ENCODE measurements around the gene MCC. TPM values are rescaled to one million over a fixed set of nuclear protein-coding genes. Genes with fewer than 3 reads are reported as not detected.

Gene MCC
- total RNA-seq, 1 donor from 2014 or later: 2.5 TPM

DNA sequence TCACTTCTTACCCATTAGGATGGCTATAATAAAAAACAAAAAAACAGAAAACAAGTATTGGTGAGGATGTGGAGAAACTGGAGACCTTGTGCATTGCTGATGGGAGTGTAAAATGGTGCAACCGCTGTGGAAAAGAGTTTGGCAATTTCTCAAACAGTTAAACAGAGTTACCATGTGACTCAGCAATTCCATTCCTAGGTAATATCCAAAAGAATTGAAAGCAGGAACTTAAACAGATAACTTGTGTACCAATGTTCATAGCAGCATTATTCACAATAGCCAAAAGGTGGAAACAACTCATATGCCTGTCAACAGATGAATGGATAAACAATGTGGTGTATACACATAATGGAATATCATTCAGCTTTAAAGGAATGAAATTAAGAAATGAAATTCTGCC, 482.8 kb downstream of the MCC start:
- Histone ChIP-seq H4K20me1 (ENCODE audit: low read depth) (peaks cover 4% of the 10 kb centered on the region), H3K9ac (no peak overlapping the region), H3K79me2 (ENCODE audit: low read depth) (peaks cover 7% of the 10 kb centered on the region), H3K27me3 (no peaks in the 10 kb centered on the region), H3K36me3 (peaks cover 27% of the 10 kb centered on the region), H3K27ac (no peak overlapping the region), H2AFZ (replicated peaks) (no peak overlapping the region), H3K4me2 (no peak overlapping the region), H3F3A (ENCODE audit: low read depth) (no peaks in the 10 kb centered on the region), H3K9me3 (ENCODE audit: low read depth) (no peaks in the 10 kb centered on the region), H3K4me1 (no peaks in the 10 kb centered on the region), H3K4me3 (no peak overlapping the region)
- Mint-ChIP-seq H3K9me3 (no peaks in the 10 kb centered on the region), H3K4me3 (no peak overlapping the region), H3K36me3 (peaks cover 34% of the 10 kb centered on the region), H3K27me3 (ENCODE audit: insufficient read depth, low read depth) (no peaks in the 10 kb centered on the region), H3K4me1 (no peaks in the 10 kb centered on the region), H3K27ac (no peak overlapping the region)
- no peak for TF ChIP-seq EZH2phosphoT487 (IDR thresholded peaks at IDR 0.05)
- TF ChIP-seq, protein P1, sequence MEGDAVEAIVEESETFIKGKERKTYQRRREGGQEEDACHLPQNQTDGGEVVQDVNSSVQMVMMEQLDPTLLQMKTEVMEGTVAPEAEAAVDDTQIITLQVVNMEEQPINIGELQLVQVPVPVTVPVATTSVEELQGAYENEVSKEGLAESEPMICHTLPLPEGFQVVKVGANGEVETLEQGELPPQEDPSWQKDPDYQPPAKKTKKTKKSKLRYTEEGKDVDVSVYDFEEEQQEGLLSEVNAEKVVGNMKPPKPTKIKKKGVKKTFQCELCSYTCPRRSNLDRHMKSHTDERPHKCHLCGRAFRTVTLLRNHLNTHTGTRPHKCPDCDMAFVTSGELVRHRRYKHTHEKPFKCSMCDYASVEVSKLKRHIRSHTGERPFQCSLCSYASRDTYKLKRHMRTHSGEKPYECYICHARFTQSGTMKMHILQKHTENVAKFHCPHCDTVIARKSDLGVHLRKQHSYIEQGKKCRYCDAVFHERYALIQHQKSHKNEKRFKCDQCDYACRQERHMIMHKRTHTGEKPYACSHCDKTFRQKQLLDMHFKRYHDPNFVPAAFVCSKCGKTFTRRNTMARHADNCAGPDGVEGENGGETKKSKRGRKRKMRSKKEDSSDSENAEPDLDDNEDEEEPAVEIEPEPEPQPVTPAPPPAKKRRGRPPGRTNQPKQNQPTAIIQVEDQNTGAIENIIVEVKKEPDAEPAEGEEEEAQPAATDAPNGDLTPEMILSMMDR (IDR thresholded peaks at IDR 0.05): no peak
- TF ChIP-seq EZH2 (IDR thresholded peaks at IDR 0.05): no peak
- no peak for DNase-seq (ENCODE audit: low spot score)

DNA sequence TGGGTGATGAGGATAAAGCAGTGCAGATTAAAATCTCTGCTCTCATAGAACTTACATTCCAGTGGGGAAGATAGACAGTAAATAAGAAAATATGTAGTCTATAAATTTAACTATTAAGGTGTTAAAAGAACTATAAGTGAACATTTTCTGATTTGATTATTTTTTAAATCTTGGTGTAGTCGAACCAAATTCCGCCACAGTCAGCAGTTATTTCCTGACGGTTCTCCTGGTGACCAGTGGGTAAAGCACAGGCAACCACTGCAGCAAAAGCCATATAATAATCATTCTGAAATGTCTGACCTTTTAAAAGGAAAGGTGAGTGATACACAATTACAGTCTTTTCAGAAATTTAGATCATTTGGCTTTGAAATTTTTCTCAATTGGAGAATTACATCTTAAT, 484.5 kb downstream of the MCC start:
- Mint-ChIP-seq H3K27me3 (ENCODE audit: insufficient read depth, low read depth) (no peaks in the 10 kb centered on the region), H3K27ac (no peak overlapping the region), H3K9me3 (no peaks in the 10 kb centered on the region), H3K4me1 (no peaks in the 10 kb centered on the region), H3K36me3 (peaks cover 34% of the 10 kb centered on the region), H3K4me3 (no peak overlapping the region)
- Histone ChIP-seq H3F3A (ENCODE audit: low read depth) (no peaks in the 10 kb centered on the region), H3K4me1 (no peaks in the 10 kb centered on the region), H3K9ac (no peak overlapping the region), H3K4me2 (no peak overlapping the region), H3K36me3 (peaks cover 16% of the 10 kb centered on the region), H3K79me2 (ENCODE audit: low read depth) (peaks cover 22% of the 10 kb centered on the region), H3K27me3 (no peaks in the 10 kb centered on the region), H3K9me3 (ENCODE audit: low read depth) (no peaks in the 10 kb centered on the region), H3K4me3 (no peak overlapping the region), H3K27ac (no peak overlapping the region), H2AFZ (replicated peaks) (no peak overlapping the region), H4K20me1 (ENCODE audit: low read depth) (peaks cover 5% of the 10 kb centered on the region)
- TF ChIP-seq EZH2phosphoT487 (IDR thresholded peaks at IDR 0.05): no peak
- TF ChIP-seq, protein P1 (IDR thresholded peaks at IDR 0.05): no peak
- no peak for TF ChIP-seq EZH2 (IDR thresholded peaks at IDR 0.05)
- DNase-seq (ENCODE audit: low spot score): no peak

DNA sequence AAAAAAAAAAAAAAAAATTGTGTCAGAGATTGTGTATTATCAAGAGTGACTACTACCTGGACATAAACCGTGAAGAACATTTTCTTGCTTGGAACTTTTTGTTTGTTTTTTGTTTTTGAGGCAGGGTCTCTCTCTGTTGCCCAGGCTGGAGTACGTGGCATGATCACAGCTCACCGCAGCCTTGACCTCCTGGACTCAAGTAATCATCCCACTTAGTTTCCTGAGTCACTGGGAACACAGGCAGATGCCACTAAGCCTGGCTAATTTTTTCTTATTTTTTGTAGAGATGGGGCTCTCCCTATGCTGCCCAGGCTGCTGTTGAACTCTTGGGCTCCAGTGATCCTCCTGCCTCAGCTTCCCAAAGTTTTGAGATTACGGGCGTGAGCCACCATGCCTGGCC, 485.8 kb downstream of the MCC start:
- Histone ChIP-seq H3K27me3 (no peaks in the 10 kb centered on the region), H3K79me2 (ENCODE audit: low read depth) (peaks cover 36% of the 10 kb centered on the region), H3K9me3 (ENCODE audit: low read depth) (no peaks in the 10 kb centered on the region), H3K4me3 (no peak overlapping the region), H3K9ac (no peak overlapping the region), H3K27ac (no peak overlapping the region), H3K4me2 (no peak overlapping the region), H2AFZ (replicated peaks) (no peak overlapping the region), H3K4me1 (no peaks in the 10 kb centered on the region), H3F3A (ENCODE audit: low read depth) (no peaks in the 10 kb centered on the region), H3K36me3 (peaks cover 18% of the 10 kb centered on the region), H4K20me1 (ENCODE audit: low read depth) (peaks cover 17% of the 10 kb centered on the region)
- Mint-ChIP-seq H3K27me3 (ENCODE audit: insufficient read depth, low read depth) (no peaks in the 10 kb centered on the region), H3K36me3 (peaks cover 29% of the 10 kb centered on the region), H3K4me3 (no peak overlapping the region), H3K27ac (no peak overlapping the region), H3K4me1 (no peaks in the 10 kb centered on the region), H3K9me3 (no peaks in the 10 kb centered on the region)
- no peak for TF ChIP-seq EZH2 (IDR thresholded peaks at IDR 0.05)
- no peak for DNase-seq (ENCODE audit: low spot score)

DNA sequence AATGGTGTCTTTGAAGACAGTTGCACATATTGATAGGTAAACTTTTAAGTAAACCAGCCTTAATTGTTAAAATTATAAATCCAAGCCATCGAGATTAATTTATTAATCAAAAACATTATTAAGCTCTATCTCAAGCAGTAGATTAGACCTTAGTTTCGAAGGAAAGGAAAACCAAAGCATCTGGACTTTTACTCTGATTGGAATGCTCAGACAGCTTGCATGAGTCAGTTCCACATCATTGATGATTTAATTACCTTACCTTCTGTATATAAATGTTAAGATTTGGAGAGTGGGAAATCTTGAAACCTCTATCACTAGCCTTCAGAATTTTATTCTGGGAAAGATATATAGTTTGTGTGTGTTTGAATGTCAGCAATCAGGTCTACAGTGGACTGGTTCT, 487.8 kb downstream of the MCC start:
- Histone ChIP-seq H3K27ac (no peak overlapping the region), H3K4me3 (no peak overlapping the region), H3K9ac (no peak overlapping the region), H3F3A (ENCODE audit: low read depth) (peaks cover 4% of the 10 kb centered on the region), H2AFZ (replicated peaks) (no peak overlapping the region), H3K4me1 (no peaks in the 10 kb centered on the region), H3K36me3 (peaks cover 18% of the 10 kb centered on the region), H4K20me1 (ENCODE audit: low read depth) (peaks cover 36% of the 10 kb centered on the region), H3K9me3 (ENCODE audit: low read depth) (no peaks in the 10 kb centered on the region), H3K79me2 (ENCODE audit: low read depth) (peaks cover 55% of the 10 kb centered on the region), H3K4me2 (no peak overlapping the region), H3K27me3 (no peaks in the 10 kb centered on the region)
- H3K4me3 Mint-ChIP-seq: no peak overlapping the region
- no peaks in the 10 kb centered on the region for H3K9me3 Mint-ChIP-seq
- TF ChIP-seq, protein P1 (IDR thresholded peaks at IDR 0.05): no peak
- TF ChIP-seq EZH2phosphoT487 (IDR thresholded peaks at IDR 0.05) (no peak), EZH2 (IDR thresholded peaks at IDR 0.05) (no peak)
- no peaks in the 10 kb centered on the region for H3K27me3 Mint-ChIP-seq (ENCODE audit: insufficient read depth, low read depth)
- H3K27ac Mint-ChIP-seq: no peak overlapping the region
- no peak for DNase-seq (ENCODE audit: low spot score)
- H3K4me1 Mint-ChIP-seq: peaks cover 2% of the 10 kb centered on the region
- H3K36me3 Mint-ChIP-seq: peaks cover 30% of the 10 kb centered on the region
